Activated naive CD4-positive, alpha-beta T cell treated with anti-CD3 and anti-CD28 coated beads, Interleukin-2, amount 10 ng/mL, durations not matched to agents 7 days and 5 days (primary cell): Measurements from ENCODE around the gene BICC1.

Source experiments
- CTCF ChIA-PET: fragments of 350-600 bp; sonication (Branson Sonifier 250); formaldehyde crosslinking; loops from one replicate; lab custom pipeline; 2021; ENCODE audit warnings: antibody characterized with exemption; lab: Charles Lee
- DNase-seq: peaks from one replicate; pipeline ENCODE4 v3.0.0-alpha.2; 2020
- H3K27ac Mint-ChIP-seq: one replicate; pipeline ENCODE4 v1.8.0; 2021; ENCODE audit warnings: mild to moderate bottlenecking, moderate library complexity, mixed read lengths
- H3K27me3 Mint-ChIP-seq: one replicate; pipeline ENCODE4 v1.8.0; 2021; ENCODE audit warnings: mild to moderate bottlenecking, mixed read lengths
- H3K36me3 Mint-ChIP-seq: one replicate; pipeline ENCODE4 v1.8.0; 2021; ENCODE audit warnings: mixed read lengths
- H3K4me1 Mint-ChIP-seq: one replicate; pipeline ENCODE4 v1.8.0; 2021; ENCODE audit warnings: mixed read lengths
- H3K4me3 Mint-ChIP-seq: one replicate; pipeline ENCODE4 v1.8.0; 2021; ENCODE audit warnings: mild to moderate bottlenecking, moderate library complexity, mixed read lengths
- H3K9me3 Mint-ChIP-seq: one replicate; pipeline ENCODE4 v1.8.0; 2021; ENCODE audit warnings: mixed read lengths

BICC1 gene

GRCh38 chr10:58651742-58652141 lies 139.1 kb downstream of the BICC1 start:
- no peaks in the 10 kb centered on the region for H3K27me3 Mint-ChIP-seq
- no peaks in the 10 kb centered on the region for H3K9me3 Mint-ChIP-seq
- no peaks in the 10 kb centered on the region for H3K36me3 Mint-ChIP-seq
- no peaks in the 10 kb centered on the region for H3K4me1 Mint-ChIP-seq
- H3K27ac Mint-ChIP-seq, result no peak overlapping the region
- no peak for DNase-seq
- CTCF ChIA-PET, result no interaction called here
- H3K4me3 Mint-ChIP-seq, result no peak overlapping the region

GRCh38 chr10:58653139-58653538 lies 140.5 kb downstream of the BICC1 start:
- H3K9me3 Mint-ChIP-seq, result no peaks in the 10 kb centered on the region
- H3K27me3 Mint-ChIP-seq, result no peaks in the 10 kb centered on the region
- CTCF ChIA-PET, result no interaction called here
- DNase-seq, result no peak
- H3K36me3 Mint-ChIP-seq, result no peaks in the 10 kb centered on the region
- no peak overlapping the region for H3K4me3 Mint-ChIP-seq
- no peak overlapping the region for H3K27ac Mint-ChIP-seq
- H3K4me1 Mint-ChIP-seq, result no peaks in the 10 kb centered on the region

- H3K4me1 Mint-ChIP-seq, result no peaks in the 10 kb centered on the region
- H3K27me3 Mint-ChIP-seq, result no peaks in the 10 kb centered on the region
- no peak for DNase-seq
- H3K36me3 Mint-ChIP-seq, result no peaks in the 10 kb centered on the region
- no peak overlapping the region for H3K27ac Mint-ChIP-seq
- H3K4me3 Mint-ChIP-seq, result no peak overlapping the region
- CTCF ChIA-PET, result no interaction called here
- peaks cover 10% of the 10 kb centered on the region for H3K9me3 Mint-ChIP-seq
Measured at GRCh38 chr10:58660575-58661255, 148.0 kb downstream of the BICC1 start.

GRCh38 chr10:58661336-58661735 lies 148.7 kb downstream of the BICC1 start:
- Mint-ChIP-seq H3K9me3 (peaks cover 10% of the 10 kb centered on the region), H3K36me3 (no peaks in the 10 kb centered on the region)
- CTCF ChIA-PET, result no interaction called here

GRCh38 chr10:58661902-58662301 lies 149.2 kb downstream of the BICC1 start:
- no peaks in the 10 kb centered on the region for H3K36me3 Mint-ChIP-seq
- no peaks in the 10 kb centered on the region for H3K4me1 Mint-ChIP-seq
- no peak for DNase-seq
- no peaks in the 10 kb centered on the region for H3K27me3 Mint-ChIP-seq
- CTCF ChIA-PET, result no interaction called here
- peaks cover 10% of the 10 kb centered on the region for H3K9me3 Mint-ChIP-seq
- H3K27ac Mint-ChIP-seq, result no peak overlapping the region
- no peak overlapping the region for H3K4me3 Mint-ChIP-seq

More at GRCh38 chr10:58661336-58661735, 148.7 kb downstream of the BICC1 start:
- no peak overlapping the region for H3K27ac Mint-ChIP-seq
- no peaks in the 10 kb centered on the region for H3K4me1 Mint-ChIP-seq
- no peak overlapping the region for H3K4me3 Mint-ChIP-seq
- DNase-seq, result no peak
- H3K27me3 Mint-ChIP-seq, result no peaks in the 10 kb centered on the region

GRCh38 chr10:58662314-58662713 lies 149.6 kb downstream of the BICC1 start:
- Mint-ChIP-seq H3K27ac (no peak overlapping the region), H3K36me3 (no peaks in the 10 kb centered on the region), H3K4me1 (no peaks in the 10 kb centered on the region), H3K4me3 (no peak overlapping the region), H3K9me3 (peaks cover 10% of the 10 kb centered on the region), H3K27me3 (no peaks in the 10 kb centered on the region)
- no peak for DNase-seq
- CTCF ChIA-PET, result no interaction called here

- no peaks in the 10 kb centered on the region for H3K4me1 Mint-ChIP-seq
- peaks cover 10% of the 10 kb centered on the region for H3K9me3 Mint-ChIP-seq
- no peaks in the 10 kb centered on the region for H3K27me3 Mint-ChIP-seq
- no peak overlapping the region for H3K4me3 Mint-ChIP-seq
- no peak overlapping the region for H3K27ac Mint-ChIP-seq
- no peak for DNase-seq
- CTCF ChIA-PET, result no interaction called here
- no peaks in the 10 kb centered on the region for H3K36me3 Mint-ChIP-seq
Measured at GRCh38 chr10:58665361-58665760, 152.7 kb downstream of the BICC1 start.

GRCh38 chr10:58666024-58666423 lies 153.4 kb downstream of the BICC1 start:
- Mint-ChIP-seq H3K4me1 (no peaks in the 10 kb centered on the region), H3K9me3 (peaks cover 10% of the 10 kb centered on the region), H3K27me3 (no peaks in the 10 kb centered on the region), H3K27ac (no peak overlapping the region), H3K4me3 (no peak overlapping the region), H3K36me3 (no peaks in the 10 kb centered on the region)
- CTCF ChIA-PET, result no interaction called here
- DNase-seq, result no peak

GRCh38 chr10:58667658-58668310 lies 155.1 kb downstream of the BICC1 start:
- Mint-ChIP-seq H3K27me3 (no peaks in the 10 kb centered on the region), H3K27ac (no peak overlapping the region), H3K4me3 (no peak overlapping the region), H3K4me1 (no peaks in the 10 kb centered on the region), H3K9me3 (peaks cover 10% of the 10 kb centered on the region), H3K36me3 (no peaks in the 10 kb centered on the region)
- no peak for DNase-seq
- CTCF ChIA-PET, result interaction anchor here (0.5 kb wide), 1 partner anchor 286 kb away, joined by 4 read pairs; no protein-coding TSS in a partner anchor

- Mint-ChIP-seq H3K4me1 (no peaks in the 10 kb centered on the region), H3K27me3 (no peaks in the 10 kb centered on the region), H3K36me3 (no peaks in the 10 kb centered on the region), H3K4me3 (no peak overlapping the region), H3K27ac (no peak overlapping the region), H3K9me3 (no peaks in the 10 kb centered on the region)
- no peak for DNase-seq
- CTCF ChIA-PET, result no interaction called here
Measured at GRCh38 chr10:58672845-58673244, 160.2 kb downstream of the BICC1 start.

- H3K4me3 Mint-ChIP-seq, result no peak overlapping the region
- H3K9me3 Mint-ChIP-seq, result no peaks in the 10 kb centered on the region
- no peak overlapping the region for H3K27ac Mint-ChIP-seq
- no peaks in the 10 kb centered on the region for H3K27me3 Mint-ChIP-seq
- CTCF ChIA-PET, result no interaction called here
- no peaks in the 10 kb centered on the region for H3K36me3 Mint-ChIP-seq
- H3K4me1 Mint-ChIP-seq, result no peaks in the 10 kb centered on the region
- DNase-seq, result no peak
Measured at GRCh38 chr10:58674251-58674650, 161.6 kb downstream of the BICC1 start.

GRCh38 chr10:58675321-58675720 lies 162.6 kb downstream of the BICC1 start:
- Mint-ChIP-seq H3K9me3 (no peaks in the 10 kb centered on the region), H3K4me1 (no peaks in the 10 kb centered on the region), H3K27ac (no peak overlapping the region), H3K36me3 (no peaks in the 10 kb centered on the region), H3K27me3 (no peaks in the 10 kb centered on the region), H3K4me3 (no peak overlapping the region)
- DNase-seq, result no peak
- CTCF ChIA-PET, result no interaction called here

- no peaks in the 10 kb centered on the region for H3K4me1 Mint-ChIP-seq
- no peak overlapping the region for H3K4me3 Mint-ChIP-seq
- no peak overlapping the region for H3K27ac Mint-ChIP-seq
- H3K36me3 Mint-ChIP-seq, result no peaks in the 10 kb centered on the region
- DNase-seq, result no peak
- H3K27me3 Mint-ChIP-seq, result no peaks in the 10 kb centered on the region
- CTCF ChIA-PET, result no interaction called here
- peaks cover 15% of the 10 kb centered on the region for H3K9me3 Mint-ChIP-seq
Measured at GRCh38 chr10:58691528-58691927, 178.9 kb downstream of the BICC1 start.

GRCh38 chr10:58693919-58694318 lies 181.2 kb downstream of the BICC1 start:
- Mint-ChIP-seq H3K36me3 (no peaks in the 10 kb centered on the region), H3K27ac (no peak overlapping the region), H3K9me3 (peaks cover 6% of the 10 kb centered on the region), H3K4me3 (no peak overlapping the region), H3K4me1 (no peaks in the 10 kb centered on the region), H3K27me3 (no peaks in the 10 kb centered on the region)
- no peak for DNase-seq
- CTCF ChIA-PET, result no interaction called here

GRCh38 chr10:58695022-58695421 lies 182.3 kb downstream of the BICC1 start:
- H3K4me3 Mint-ChIP-seq, result no peak overlapping the region
- H3K4me1 Mint-ChIP-seq, result no peaks in the 10 kb centered on the region
- H3K27ac Mint-ChIP-seq, result no peak overlapping the region
- no peaks in the 10 kb centered on the region for H3K36me3 Mint-ChIP-seq
- H3K9me3 Mint-ChIP-seq, result peaks cover 6% of the 10 kb centered on the region
- no peak for DNase-seq
- CTCF ChIA-PET, result no interaction called here
- H3K27me3 Mint-ChIP-seq, result no peaks in the 10 kb centered on the region
